HEK293 (cell line): ENCODE measurements around the gene PAM.
"Not testable (repeated sequence)": the region's sequence is repeated elsewhere in the genome, so short reads cannot be mapped to it uniquely, and the experiment has no call there.

Source experiments
- SETDB1 ChIP-seq: IDR thresholded peaks from one replicate; pipeline ENCODE4 v1.6.1; 2017; ENCODE audit warnings: mild to moderate bottlenecking, low read length, moderate library complexity, mixed read lengths; ENCODE audit not compliant: insufficient read length
- YY1 ChIP-seq: fragments of 450-650 bp; formaldehyde crosslinking; IDR thresholded peaks from 2 replicates; pipeline ENCODE4 v1.5.1; 2018; ENCODE audit warnings: missing biosample characterization, missing genetic modification characterization
- YY2 ChIP-seq: fragments of 450-650 bp; formaldehyde crosslinking; IDR thresholded peaks from 2 replicates; pipeline ENCODE4 v1.5.1; 2016; ENCODE audit warnings: missing biosample characterization, missing genetic modification characterization
- ZBTB48 ChIP-seq: fragments of 450-650 bp; formaldehyde crosslinking; IDR thresholded peaks from 2 replicates; pipeline ENCODE4 v1.5.1; 2016; ENCODE audit warnings: missing biosample characterization, missing genetic modification characterization
- ZSCAN30 ChIP-seq: fragments of 450-650 bp; IDR thresholded peaks from 2 replicates; pipeline ENCODE4 v1.5.1; 2018; ENCODE audit warnings: missing biosample characterization, mild to moderate bottlenecking, missing genetic modification characterization, moderate library complexity
- TF ChIP-seq, protein P1 (sequence below): fragments of 450-650 bp; formaldehyde crosslinking; IDR thresholded peaks from 2 replicates; pipeline ENCODE4 v1.5.1; 2016; ENCODE audit warnings: missing biosample characterization, missing genetic modification characterization

- not testable (repeated sequence) for TF ChIP-seq ZSCAN30; YY2 (tag by site-specific recombination); YY1 (tag by site-specific recombination); SETDB1; ZBTB48
- TF ChIP-seq, protein P1, sequence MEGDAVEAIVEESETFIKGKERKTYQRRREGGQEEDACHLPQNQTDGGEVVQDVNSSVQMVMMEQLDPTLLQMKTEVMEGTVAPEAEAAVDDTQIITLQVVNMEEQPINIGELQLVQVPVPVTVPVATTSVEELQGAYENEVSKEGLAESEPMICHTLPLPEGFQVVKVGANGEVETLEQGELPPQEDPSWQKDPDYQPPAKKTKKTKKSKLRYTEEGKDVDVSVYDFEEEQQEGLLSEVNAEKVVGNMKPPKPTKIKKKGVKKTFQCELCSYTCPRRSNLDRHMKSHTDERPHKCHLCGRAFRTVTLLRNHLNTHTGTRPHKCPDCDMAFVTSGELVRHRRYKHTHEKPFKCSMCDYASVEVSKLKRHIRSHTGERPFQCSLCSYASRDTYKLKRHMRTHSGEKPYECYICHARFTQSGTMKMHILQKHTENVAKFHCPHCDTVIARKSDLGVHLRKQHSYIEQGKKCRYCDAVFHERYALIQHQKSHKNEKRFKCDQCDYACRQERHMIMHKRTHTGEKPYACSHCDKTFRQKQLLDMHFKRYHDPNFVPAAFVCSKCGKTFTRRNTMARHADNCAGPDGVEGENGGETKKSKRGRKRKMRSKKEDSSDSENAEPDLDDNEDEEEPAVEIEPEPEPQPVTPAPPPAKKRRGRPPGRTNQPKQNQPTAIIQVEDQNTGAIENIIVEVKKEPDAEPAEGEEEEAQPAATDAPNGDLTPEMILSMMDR, result not testable (repeated sequence)
These were observed 3.2 kb upstream of the PAM start for GRCh38 chr5:102751903-102752376.
